Stimulated activated CD4-positive, alpha-beta T cell treated with anti-CD3 and anti-CD28 coated beads, Interleukin-15, amount 100 ng/mL, for 48 hours (primary cell): ENCODE measurements around the gene ADAP1.
"Not testable (repeated sequence)": the region's sequence is repeated elsewhere in the genome, so short reads cannot be mapped to it uniquely, and the experiment has no call there.

Experiments used
- DNase-seq, 2 donors: peaks; one replicate each; pipeline ENCODE4 v3.0.0-alpha.2; 2020; ENCODE audit warnings: low read depth in 2 of 2

ADAP1 gene

DNA sequence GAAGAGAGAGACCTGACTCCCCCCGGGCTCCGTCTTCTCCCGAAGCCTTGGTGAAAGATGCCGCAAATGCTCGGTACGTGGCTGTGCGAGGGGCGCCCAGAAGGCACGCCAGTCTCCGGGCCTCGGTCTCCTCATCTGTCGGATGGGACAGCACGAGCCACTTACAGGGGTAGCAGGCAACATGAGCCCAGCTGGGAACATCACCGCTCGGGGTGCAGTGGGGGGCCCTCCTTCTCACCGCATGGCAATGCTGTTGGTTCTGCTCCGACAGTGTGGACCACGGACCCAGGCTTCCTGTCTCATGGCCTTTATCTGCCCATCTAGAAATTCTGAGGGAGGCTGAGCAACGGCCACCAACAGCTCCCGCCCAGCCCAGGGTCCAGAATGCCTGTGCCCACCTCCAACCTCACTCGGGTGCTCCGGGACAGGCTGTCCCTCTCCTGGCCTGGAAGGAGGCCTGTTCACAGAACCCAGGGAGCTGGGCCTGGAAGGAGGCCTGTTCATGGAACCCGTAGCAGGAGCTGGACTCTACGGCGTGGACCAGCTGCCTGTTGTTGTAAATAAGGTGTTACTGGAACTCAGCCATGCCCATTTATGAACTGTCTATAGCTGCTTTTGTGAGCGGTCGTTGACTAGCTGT is 15.8 kb downstream of the ADAP1 start:
- DNase-seq: no peak

DNA sequence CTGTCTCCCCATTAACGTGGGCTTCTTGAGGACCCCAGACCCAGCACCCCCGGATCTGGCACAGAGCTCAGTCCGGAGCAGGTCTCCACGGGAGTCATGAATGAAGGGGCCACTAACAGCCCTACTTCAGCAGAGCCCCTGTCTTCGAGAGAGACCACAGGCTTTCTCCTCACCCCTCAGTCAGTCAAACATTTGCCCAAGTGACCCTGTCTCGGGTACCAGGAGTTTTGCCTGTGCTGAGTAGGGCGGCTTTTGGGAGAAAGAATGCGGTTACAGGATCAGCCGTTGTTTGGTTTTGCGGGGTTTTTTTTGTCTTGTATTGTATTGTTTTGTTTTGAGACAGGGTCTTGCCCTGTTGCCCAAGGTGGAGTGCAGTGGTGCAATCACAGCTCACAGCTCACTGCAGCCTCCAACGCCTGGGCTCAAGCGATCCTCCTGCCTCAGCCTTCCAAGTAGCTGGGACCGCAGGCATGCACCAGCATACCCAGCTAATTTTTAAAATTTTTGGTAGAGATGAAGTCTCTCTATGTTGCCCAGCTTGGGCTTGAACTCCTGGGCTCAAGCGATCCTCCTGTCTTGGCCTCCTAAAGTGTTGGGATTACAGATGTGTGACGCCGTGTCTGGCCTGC is 16.5 kb downstream of the ADAP1 start:
- DNase-seq: no peak

DNA sequence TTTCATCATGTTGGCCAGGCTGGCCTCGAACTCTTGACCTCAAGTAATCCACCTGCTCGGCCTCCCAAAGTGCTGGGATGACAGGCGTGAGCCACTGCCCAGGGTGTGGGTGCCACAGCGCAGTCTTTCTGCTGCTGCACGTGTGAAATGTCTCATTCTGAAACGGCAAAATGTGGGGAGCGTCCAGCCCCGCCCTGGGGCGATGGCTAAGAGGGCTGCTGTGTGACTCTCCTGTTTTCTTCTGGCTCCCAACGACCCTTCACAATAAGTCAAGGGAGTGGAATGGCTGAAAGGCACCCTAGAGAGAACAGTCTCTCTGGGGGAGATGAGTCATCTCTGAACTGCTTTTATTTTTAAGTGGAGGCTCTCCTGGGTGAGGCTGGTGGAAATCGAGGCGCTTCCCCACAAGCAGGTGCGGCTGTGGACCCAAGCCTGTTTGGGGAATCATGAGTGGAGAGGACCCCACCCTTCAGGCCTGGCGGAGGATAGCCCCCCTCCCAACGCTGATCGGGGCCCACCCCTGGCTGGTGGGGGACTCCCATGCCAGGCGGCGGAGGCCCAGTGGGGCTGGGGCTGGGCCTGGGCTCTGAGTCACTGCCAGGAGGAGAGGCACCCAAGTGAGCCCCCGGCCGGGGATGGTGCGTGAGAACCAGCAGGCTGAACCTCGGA is 18.0 kb downstream of the ADAP1 start:
- DNase-seq: peak in 1 of 2 donors; percentile 35

DNA sequence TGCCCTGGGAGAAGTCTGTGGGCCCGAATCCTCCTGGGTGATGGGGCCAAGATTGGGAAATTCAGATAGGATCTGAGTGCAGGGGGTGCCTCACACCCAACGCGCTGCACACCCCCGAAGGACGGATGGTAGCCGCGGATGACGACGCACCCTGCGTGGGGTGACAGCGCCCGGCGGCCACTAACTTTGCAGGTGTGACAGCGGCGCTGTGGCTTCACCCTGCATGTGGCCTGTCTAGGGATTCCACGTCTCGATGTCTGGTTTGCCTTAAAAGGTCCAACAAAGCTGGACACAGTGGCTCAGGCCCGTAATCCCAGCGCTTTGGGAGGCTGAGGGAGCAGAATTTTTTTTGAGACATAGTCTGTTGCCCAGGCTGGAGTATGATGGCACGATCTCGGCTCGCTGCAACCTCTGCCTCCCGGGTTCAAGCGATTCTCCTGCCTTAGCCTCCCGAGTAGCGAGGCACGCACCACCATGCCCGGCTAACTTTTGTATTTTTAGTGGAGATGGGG is 18.6 kb downstream of the ADAP1 start:
- no peak for DNase-seq

GRCh38 chr7:935164-935873 is 19.2 kb downstream of the ADAP1 start:
- DNase-seq: no peak

DNA sequence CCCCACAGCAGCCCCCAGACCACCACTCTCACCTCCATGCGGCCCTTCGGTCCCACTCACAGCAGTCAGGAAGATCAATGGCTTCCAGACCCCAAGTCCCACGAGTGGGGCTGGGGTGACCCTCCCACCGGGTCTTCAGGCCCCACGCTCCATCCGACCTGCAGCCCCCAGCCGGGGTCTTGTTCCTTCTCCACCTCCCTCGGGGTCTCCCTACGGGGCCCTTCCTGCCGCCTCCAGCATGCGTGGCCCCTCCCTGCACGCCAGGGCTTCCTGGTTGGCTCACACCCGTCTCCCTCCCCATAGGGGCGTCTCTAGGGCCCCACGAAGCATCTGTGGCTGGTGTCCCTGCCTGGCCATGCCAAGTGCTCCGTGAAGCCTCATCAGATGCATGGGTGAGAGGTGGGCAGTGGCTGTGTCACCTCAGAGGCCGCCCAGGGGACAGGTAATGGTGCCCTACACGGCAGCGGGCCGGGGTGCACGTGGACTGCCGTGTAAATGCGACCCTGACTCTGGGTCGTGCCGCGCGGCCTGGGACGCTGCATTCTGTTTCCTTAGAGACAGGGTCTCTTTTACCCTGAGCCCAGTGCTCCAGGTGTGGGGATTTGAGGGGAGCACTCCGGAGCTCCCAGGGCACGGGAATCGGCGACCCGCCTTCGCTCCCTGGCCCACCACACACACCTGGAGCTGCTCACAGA is 19.9 kb downstream of the ADAP1 start:
- DNase-seq: no peak

GRCh38 chr7:932651-932975 is 21.9 kb downstream of the ADAP1 start:
- DNase-seq: no peak

DNA sequence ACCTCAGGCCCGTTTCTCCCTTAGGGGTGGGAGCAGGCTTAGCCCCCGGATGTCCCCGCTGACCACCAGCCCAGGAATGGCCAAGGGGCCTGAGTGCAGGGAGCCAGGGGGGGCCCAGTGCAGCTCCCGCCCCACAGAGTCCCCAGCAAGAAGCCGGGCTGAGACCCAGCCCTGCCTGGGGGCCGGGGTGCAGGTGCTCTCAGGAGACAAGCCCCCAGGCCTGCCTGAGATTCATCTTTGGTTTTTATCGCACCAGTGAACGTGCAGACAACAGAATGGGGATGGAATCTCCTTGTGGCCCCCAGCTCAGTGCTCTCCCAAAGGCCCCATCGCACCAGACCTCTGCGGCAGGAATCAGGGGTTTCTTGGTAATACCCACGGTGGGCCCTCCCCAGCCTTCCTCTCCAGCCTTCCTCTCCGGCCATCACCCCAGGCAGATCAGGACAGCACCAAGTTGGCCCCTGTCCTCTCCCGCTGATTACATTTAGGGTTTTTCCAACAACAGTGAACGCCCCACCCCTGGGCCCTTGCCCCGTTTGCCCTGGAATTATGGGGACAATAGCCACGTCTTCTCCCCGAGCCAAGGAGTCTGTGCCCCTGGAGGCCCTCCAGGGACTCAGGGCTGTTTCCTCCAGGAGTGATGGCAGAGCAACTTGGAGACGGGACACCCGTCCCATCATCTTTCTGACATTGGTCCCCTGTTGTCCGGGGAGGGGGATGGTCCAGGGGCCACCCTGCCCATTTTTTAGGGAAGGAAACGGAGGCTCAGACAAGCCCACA is 22.4 kb downstream of the ADAP1 start:
- no peak for DNase-seq

- no peak for DNase-seq
Observed at GRCh38 chr7:930975-931758, 23.3 kb downstream of the ADAP1 start.

- no peak for DNase-seq
Observed at GRCh38 chr7:929311-929711, 25.2 kb downstream of the ADAP1 start.

DNA sequence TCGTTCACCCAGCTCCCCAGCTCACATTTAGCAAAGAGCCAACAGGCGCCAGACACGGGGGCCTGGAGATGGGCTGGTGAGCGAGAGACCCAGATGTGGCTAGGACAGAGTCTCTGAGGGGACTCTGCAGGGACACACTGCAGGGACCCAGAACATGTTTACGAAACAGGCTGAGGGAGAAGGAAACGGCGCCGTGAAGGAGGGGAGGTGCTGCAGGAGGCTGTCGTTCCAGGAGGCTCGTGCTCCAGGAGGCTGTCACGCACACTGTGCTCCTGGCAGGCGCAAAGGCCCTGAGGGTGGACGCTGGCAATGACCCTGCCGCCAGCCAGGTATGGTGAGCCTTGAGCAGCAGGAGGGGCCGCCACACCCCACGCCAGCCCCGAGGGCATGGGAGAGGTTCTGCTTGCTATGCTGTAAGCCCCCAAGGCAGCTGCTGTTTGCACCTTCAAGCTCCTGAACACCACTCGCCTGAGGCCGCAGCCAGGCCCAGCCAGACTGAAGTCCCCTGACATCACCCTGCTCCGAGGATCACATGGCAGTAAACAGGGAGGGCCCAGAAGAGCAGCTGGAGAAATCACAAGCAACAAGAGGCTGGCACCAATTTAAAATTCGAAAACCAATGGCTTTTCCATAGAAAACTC is 27.3 kb downstream of the ADAP1 start:
- no peak for DNase-seq

GRCh38 chr7:926061-927030 is 28.1 kb downstream of the ADAP1 start:
- DNase-seq: no peak

GRCh38 chr7:925601-926000 is 28.9 kb downstream of the ADAP1 start:
- DNase-seq: no peak

DNA sequence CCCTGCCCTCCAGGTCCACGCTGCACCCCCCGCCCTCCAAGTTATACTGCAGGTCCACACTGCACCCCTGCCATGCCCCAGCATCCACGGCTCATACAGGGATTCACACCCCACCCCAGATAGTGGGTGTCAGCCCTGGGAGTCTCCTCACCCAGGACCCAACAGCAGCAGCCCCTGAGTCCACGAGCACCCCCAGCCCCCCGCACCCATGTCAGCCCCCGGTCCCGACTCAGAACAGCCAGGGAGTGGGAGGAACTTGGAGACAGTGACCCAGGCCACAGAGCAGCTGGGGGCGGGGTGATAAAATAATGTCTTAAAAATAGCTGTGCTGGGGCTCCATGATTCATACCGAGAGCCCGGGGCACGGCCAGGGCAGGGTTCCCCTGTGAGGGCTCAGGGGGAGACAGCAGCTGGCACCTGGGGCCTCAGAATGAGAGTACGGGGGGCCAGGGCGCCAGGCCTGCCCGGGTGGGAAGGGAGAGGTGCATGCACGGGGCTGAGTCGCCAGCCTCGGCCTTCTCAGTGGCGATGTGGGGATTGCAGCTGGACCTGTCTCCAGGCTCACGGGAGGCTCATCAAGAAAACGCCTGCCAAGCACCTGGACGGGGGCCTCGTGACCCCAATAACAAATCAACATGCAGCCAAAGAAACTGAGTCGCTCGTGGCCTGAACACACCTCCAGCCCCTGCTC is 29.8 kb downstream of the ADAP1 start:
- DNase-seq: peak; percentile 44 to 65

- not testable (repeated sequence) for DNase-seq
Observed at GRCh38 chr7:924042-924441, 30.4 kb downstream of the ADAP1 start.

- peak; percentile 92 to 95 for DNase-seq
Observed at GRCh38 chr7:923108-924041, 31.1 kb downstream of the ADAP1 start.
